Neural progenitor cell (in vitro differentiated cells): ENCODE results near the gene ANAPC10.

ENCODE experiments used
- EZH2 ChIP-seq: fragments of 200-600 bp; sonication (generic); IDR thresholded peaks from 2 replicates; pipeline ENCODE4 v1.6.1; 2017; ENCODE audit warnings: antibody characterized with exemption, mild to moderate bottlenecking, moderate library complexity
- EZH2phosphoT487 ChIP-seq: fragments of 200-600 bp; sonication (generic); IDR thresholded peaks from 2 replicates; pipeline ENCODE4 v1.6.1; 2017; ENCODE audit warnings: antibody characterized with exemption
- TF ChIP-seq, protein P1 (sequence below): fragments of 200-600 bp; sonication (generic); IDR thresholded peaks from 2 replicates; pipeline ENCODE4 v1.5.1; 2017; ENCODE audit warnings: antibody characterized with exemption, mild to moderate bottlenecking

DNA sequence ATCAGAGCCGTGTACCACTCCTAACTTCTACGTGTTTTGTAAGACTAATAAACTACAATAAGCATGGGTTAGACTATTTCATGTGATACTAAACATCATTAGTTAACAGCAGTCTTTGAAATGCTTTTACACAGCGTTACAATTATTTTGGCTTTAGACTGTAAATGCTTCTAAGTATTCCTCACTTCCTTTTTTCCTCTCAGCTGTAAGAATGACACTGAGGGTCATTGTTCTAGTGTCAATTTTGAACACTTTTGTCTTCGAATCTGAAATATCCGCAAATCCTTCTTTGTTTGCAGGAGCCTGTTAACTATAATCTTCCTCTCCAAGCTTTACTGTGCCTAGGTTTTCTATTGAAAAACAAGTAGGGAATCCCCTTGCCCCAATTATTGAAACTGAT lies 1.7 kb upstream of the ANAPC10 start:
- TF ChIP-seq, protein P1, sequence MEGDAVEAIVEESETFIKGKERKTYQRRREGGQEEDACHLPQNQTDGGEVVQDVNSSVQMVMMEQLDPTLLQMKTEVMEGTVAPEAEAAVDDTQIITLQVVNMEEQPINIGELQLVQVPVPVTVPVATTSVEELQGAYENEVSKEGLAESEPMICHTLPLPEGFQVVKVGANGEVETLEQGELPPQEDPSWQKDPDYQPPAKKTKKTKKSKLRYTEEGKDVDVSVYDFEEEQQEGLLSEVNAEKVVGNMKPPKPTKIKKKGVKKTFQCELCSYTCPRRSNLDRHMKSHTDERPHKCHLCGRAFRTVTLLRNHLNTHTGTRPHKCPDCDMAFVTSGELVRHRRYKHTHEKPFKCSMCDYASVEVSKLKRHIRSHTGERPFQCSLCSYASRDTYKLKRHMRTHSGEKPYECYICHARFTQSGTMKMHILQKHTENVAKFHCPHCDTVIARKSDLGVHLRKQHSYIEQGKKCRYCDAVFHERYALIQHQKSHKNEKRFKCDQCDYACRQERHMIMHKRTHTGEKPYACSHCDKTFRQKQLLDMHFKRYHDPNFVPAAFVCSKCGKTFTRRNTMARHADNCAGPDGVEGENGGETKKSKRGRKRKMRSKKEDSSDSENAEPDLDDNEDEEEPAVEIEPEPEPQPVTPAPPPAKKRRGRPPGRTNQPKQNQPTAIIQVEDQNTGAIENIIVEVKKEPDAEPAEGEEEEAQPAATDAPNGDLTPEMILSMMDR, result no peak
- TF ChIP-seq EZH2, result no peak
- no peak for TF ChIP-seq EZH2phosphoT487
